Right cardiac atrium (tissue), 5 donors: ENCODE measurements around the gene NLRP1. TPM values are rescaled to one million over a fixed set of nuclear protein-coding genes. Genes with fewer than 3 reads are reported as not detected.

Experiments
- ATAC-seq, 2 donors: fragments of 200-7000 bp; cut with Tn5 transposase; one replicate each; pipeline versions ENCODE4 v1.8.0 to v1.9.1; 2020; ENCODE audit warnings: moderate library complexity in 2 of 2, mild to moderate bottlenecking in 1 of 2
- DNase-seq, 3 donors: peaks; one replicate each; pipeline ENCODE4 v3.0.0-alpha.2; 2020
- H3K27ac ChIP-seq: one replicate; pipeline ENCODE4 v1.5.1; 2013; ENCODE audit warnings: mild to moderate bottlenecking, low read length, control low read depth, moderate library complexity
- H3K27me3 ChIP-seq: one replicate; pipeline ENCODE4 v1.6.1; 2013; ENCODE audit not compliant: control insufficient read depth, insufficient read depth
- H3K4me1 ChIP-seq: one replicate; pipeline ENCODE4 v1.6.1; 2013; ENCODE audit warnings: low read length; ENCODE audit not compliant: control insufficient read depth, insufficient read depth
- H3K4me3 ChIP-seq: one replicate; pipeline ENCODE4 v1.5.1; 2013; ENCODE audit warnings: low read length, control low read depth
- H3K9me3 ChIP-seq: one replicate; pipeline ENCODE4 v1.6.1; 2013; ENCODE audit warnings: low read length; ENCODE audit not compliant: control insufficient read depth
- WGBS: extraction: QIAGEN DNeasy Blood & Tissue Kit; methylation state at CpG from one replicate; pipeline ENCODE4 v1.1.7; 2013; 5-methylcytosine and 5-hydroxymethylcytosine counted together
- intact Hi-C, 4 donors: fragments of 100-400 bp; cut with DNase I; formaldehyde crosslinking; loops; one replicate each; pipeline versions ENCODE4 v1.11.0 to v1.14.0; 2022 to 2023
- long read RNA-seq, 4 donors: library from polyadenylated mRNA; unstranded; transcript quantifications; one replicate each; pipeline ENCODE4 v2.0.0, GENCODE V29; 2020 to 2021
- polyA plus RNA-seq: library from polyadenylated mRNA; stranded (reverse); fragments of 200-250 nt; gene quantifications from one replicate; pipeline ENCODE4 v1.2.3, GENCODE V29; 2013
- total RNA-seq, 4 donors: library from RNA; stranded (reverse); fragmentation: NEBNext Ultra II Directional; extraction: Animal tissue kit (Norgen Biotek cat#: 25700); gene quantifications; one replicate each; pipeline ENCODE4 v1.2.1, GENCODE V29; 2021
- donor health status: healthy with polysubstance abuse.
- donor health status: DM: no; HTN: yes; CAD: no.
- donor health status: DM: no; HTN: no; CAD: no.
- donor health status: DM: no; HTN: yes; CAD: no; lungs with severe emphysema.
- donor health status: DM: yes; HTN: yes; CAD: no.

NLRP1 gene
- total RNA-seq: 10 to 100 TPM; 10.3 to 17.5 (median 11.6) TPM
- polyA plus RNA-seq: 14.5 TPM
- long read RNA-seq, donor 1, partial matches to known transcripts: 5 of 16 reads
- long read RNA-seq, donor 1, other reads (novel, unspliced or antisense): 7 of 16 reads
- long read RNA-seq, donor 2, partial matches to known transcripts: 1 of 9 reads
- long read RNA-seq, donor 2, other reads (novel, unspliced or antisense): 8 of 9 reads
- long read RNA-seq, donor 3, partial matches to known transcripts: 11 of 27 reads
- long read RNA-seq, donor 3, other reads (novel, unspliced or antisense): 15 of 27 reads
- long read RNA-seq, donor 4, partial matches to known transcripts: 1 of 11 reads
- long read RNA-seq, donor 4, other reads (novel, unspliced or antisense): 6 of 11 reads

DNA sequence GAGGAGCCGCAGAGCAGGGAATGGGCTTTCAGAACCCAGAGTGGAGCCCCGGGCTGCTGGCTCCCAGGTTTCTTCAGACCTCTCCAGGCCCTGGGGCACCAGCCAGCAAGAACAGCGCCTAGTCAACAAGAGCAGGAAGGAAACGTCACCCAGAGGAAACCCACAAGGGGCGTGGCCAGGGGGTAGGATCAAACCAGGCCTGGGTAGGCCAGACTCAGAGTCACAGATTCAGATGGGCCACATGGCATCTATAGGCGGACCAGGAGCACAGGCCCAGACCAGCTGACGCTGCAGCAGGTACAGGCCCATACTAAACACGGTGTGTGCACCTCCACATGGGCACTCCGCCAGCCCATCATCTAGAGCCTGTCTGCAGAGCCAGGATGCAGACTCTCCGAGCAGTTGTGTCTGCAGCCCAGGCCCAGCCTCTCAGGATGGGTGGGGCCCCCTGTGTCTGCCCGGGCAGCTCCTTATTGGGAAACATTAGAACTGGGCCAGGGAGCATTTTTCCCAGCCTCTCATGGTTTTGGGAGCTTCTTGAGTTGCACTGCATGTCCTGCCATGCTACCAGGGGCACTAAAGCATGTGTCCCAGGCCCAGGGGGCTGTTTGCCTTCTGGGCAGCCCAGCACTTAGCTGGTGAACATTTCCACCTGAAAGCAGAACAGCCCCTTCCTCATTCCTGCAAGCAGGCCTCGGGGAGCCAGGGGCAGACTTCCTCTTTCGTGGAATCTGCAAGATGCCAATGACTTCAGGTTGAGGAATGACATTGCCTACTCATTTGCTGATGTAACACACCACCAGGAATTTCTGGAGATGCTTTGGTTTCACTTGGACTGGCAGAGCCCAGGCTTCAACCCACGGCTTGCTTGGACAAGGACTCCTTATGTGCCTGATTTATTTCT lies at the start of gene NLRP1:
NLRP1 (minus strand) TSS at position 127 of the 904 bp plus-strand sequence. CDS start 552 bp downstream, outside the sequence.
- peak; percentile 93 to 97 (median 96) for DNase-seq
- Histone ChIP-seq H3K4me1 (peaks cover 3% of the 10 kb centered on the region), H3K27ac (peak within 1 kb of the TSS; percentile 79), H3K27me3 (no peaks in the 10 kb centered on the region), H3K9me3 (no peaks in the 10 kb centered on the region), H3K4me3 (peak within 1 kb of the TSS; percentile 58)
- WGBS: 30% methylated on average over 14 of the region's 14 CpGs
- peak; percentile 96 for ATAC-seq
- intact Hi-C loops: loop anchor here (5.0 to 10.0 kb wide), 4 partner anchors 120 to 853 kb away; partner anchors contain the start of gene AIPL1 (in 1 of the 4)

DNA sequence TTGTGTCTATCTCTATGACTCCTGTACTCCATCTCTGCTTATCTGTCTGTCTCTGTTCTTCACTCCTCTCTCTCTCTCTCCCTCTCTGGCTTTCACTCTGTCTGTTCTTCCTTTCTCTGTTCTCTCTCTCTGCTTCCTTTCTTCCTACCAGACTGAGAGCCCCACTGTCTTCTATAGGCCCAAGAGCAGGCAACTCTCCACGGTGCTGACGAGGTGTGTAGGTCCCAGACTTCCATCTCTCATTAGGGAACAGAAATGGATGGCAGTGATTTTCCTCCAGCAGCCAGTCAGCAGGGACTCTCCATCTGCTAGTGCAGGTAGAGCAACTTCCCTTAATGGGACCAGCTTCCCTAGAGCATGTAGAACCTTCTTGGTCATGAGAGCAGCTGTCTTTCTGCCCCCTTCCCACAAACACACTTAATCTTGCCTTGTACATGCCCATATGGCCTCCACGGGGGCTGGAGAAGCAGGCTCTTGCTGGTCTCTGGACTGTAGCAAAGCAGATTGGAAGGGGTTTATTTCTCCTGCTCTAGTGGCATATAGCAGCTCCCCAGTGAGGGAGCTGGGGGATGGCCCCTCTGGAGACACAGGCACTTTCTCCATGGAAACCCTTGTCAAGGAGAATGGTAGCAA lies 47.8 kb upstream of the NLRP1 start:
- ATAC-seq: no peak
- Histone ChIP-seq H3K4me1 (no peaks in the 10 kb centered on the region), H3K4me3 (no peak overlapping the region), H3K27ac (no peak overlapping the region), H3K27me3 (no peaks in the 10 kb centered on the region), H3K9me3 (no peaks in the 10 kb centered on the region)
- 36% methylated on average over 3 of the region's 3 CpGs for WGBS
- no peak for DNase-seq
- intact Hi-C loops: loop anchor here in 1 of 4 donors (10.0 kb wide), 1 partner anchor 63 kb away; no protein-coding TSS in a partner anchor

GRCh38 chr17:5630434-5630833 lies 46.1 kb upstream of the NLRP1 start:
- 44% methylated on average over 2 of the region's 2 CpGs for WGBS
- ATAC-seq (no peak), DNase-seq (no peak)
- Histone ChIP-seq H3K27ac (no peak overlapping the region), H3K4me3 (no peak overlapping the region), H3K9me3 (no peaks in the 10 kb centered on the region), H3K4me1 (no peaks in the 10 kb centered on the region), H3K27me3 (no peaks in the 10 kb centered on the region)
- intact Hi-C loops: loop anchor here in 1 of 4 donors (10.0 kb wide), 1 partner anchor 64 kb away; no protein-coding TSS in a partner anchor

DNA sequence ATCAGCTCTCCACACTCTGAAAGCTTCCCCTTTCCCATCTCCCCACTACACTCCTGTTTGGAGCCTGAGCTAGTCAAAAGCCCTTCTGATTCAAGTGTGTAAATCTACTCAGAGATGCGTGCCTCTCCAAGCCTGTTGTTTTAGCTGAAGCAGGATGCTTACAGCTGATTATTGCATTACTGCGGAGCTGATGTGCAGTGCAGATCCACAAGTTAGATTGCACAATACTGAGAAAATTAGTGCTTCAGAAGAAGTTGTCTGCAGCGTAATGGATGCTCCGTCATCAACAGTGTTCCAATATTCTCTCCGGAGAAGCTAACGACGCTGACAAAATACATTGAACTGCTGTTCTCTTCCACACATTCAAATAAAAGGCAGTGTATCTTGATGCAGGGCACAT lies 44.8 kb upstream of the NLRP1 start:
- ATAC-seq (no peak), DNase-seq (no peak)
- H3K4me3 ChIP-seq: no peak overlapping the region
- intact Hi-C loops: no loop called here
- H3K4me1 ChIP-seq: no peaks in the 10 kb centered on the region
- H3K27me3 ChIP-seq: no peaks in the 10 kb centered on the region
- WGBS: 79% methylated on average over 7 of the region's 7 CpGs
- no peaks in the 10 kb centered on the region for H3K9me3 ChIP-seq
- H3K27ac ChIP-seq: no peak overlapping the region

GRCh38 chr17:5628262-5628661 lies 44.0 kb upstream of the NLRP1 start:
- 83% methylated on average over 3 of the region's 3 CpGs for WGBS
- intact Hi-C loops: no loop called here
- H3K9me3 ChIP-seq: no peaks in the 10 kb centered on the region
- ATAC-seq: no peak
- no peak overlapping the region for H3K4me3 ChIP-seq
- peaks cover 5% of the 10 kb centered on the region for H3K27me3 ChIP-seq
- no peaks in the 10 kb centered on the region for H3K4me1 ChIP-seq
- H3K27ac ChIP-seq: no peak overlapping the region
- DNase-seq: no peak

DNA sequence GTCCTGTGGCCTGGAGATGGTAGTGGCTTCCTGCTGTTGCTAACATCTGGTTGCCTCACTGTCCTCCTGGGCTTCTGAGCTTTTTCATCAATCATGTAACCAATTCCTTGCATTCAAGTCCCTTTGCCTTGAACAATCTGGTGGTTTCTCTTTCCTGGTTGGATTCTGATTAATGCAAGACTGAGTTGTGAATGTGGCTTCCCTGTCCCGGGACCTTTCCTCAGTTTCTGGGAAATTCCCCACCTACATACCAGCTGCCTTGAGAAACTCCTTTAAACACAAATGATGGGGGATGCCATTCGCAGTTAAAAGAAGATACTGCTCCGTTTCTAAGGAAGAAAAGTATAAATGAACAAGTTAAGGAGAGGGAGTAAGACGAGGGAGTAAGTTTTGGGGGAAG lies 39.9 kb upstream of the NLRP1 start:
- no peak overlapping the region for H3K4me3 ChIP-seq
- no peaks in the 10 kb centered on the region for H3K9me3 ChIP-seq
- ATAC-seq: no peak
- intact Hi-C loops: no loop called here
- WGBS: 46% methylated on average over 4 of the region's 4 CpGs
- H3K4me1 ChIP-seq: no peaks in the 10 kb centered on the region
- peaks cover 5% of the 10 kb centered on the region for H3K27me3 ChIP-seq
- DNase-seq: no peak
- H3K27ac ChIP-seq: no peak overlapping the region

- intact Hi-C loops: no loop called here
- Histone ChIP-seq H3K4me1 (no peaks in the 10 kb centered on the region), H3K27ac (no peak overlapping the region), H3K27me3 (peaks cover 5% of the 10 kb centered on the region), H3K9me3 (no peaks in the 10 kb centered on the region), H3K4me3 (no peak overlapping the region)
- ATAC-seq: no peak
- DNase-seq: no peak
- WGBS: 59% methylated on average over 2 of the region's 2 CpGs
Observed at GRCh38 chr17:5621729-5622128, 37.4 kb upstream of the NLRP1 start.

DNA sequence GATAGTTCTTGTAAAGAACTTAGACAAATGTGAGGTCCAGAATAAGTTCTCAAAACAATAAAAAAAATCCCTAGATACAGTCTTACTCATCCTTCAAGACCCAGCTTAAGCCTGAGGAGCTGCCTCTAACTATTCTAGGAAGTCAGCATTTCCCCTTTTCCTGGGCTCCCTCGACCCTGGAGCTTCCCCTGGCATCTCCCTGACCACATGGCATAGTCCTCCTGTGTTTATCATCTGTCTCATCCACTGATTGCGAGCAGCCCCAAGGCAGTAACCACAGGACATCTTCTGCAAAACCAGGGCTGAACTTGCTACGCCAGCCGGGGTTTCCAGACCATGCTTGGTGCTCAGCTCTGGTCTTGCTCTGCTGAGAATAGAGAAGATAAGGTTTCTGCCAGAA lies 36.7 kb upstream of the NLRP1 start:
- Histone ChIP-seq H3K27ac (no peak overlapping the region), H3K4me3 (no peak overlapping the region), H3K4me1 (no peaks in the 10 kb centered on the region), H3K27me3 (peaks cover 5% of the 10 kb centered on the region), H3K9me3 (no peaks in the 10 kb centered on the region)
- WGBS: 70% methylated on average over 4 of the region's 4 CpGs
- intact Hi-C loops: no loop called here
- ATAC-seq (no peak), DNase-seq (no peak)

DNA sequence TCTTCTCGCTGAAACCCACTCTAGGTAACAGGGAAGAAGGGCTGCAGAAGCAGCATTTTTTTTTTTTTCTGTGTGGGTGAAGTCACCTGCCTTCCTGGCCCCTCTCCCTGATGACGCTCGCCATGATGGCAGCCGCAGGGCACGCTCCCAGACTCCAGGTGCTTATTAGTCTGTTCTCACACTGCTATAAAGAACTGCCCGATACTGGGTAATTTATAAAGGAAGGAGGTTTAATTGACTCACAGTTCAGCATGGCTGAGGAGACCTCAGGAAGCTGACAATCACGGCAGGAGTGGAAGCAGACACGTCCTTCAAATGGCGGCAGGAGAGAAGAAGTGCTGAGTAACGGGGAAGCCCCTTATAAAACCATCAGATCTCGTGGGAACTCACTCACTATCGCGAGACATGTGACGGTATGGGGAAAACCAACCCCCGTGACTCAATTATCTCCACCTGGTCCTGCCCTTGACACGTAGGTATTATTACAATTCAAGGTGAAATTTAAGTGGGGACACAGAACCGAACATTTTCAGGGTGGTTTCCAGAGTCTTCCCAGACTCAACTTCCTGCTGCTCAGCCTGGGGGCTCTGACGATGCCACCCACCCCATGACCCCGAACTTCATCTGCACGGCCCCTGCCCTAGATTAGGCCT lies 34.9 kb upstream of the NLRP1 start:
- Histone ChIP-seq H3K27ac (no peak overlapping the region), H3K9me3 (no peaks in the 10 kb centered on the region), H3K4me1 (no peaks in the 10 kb centered on the region), H3K4me3 (no peak overlapping the region), H3K27me3 (peaks cover 5% of the 10 kb centered on the region)
- intact Hi-C loops: no loop called here
- DNase-seq (no peak), ATAC-seq (no peak)
- WGBS: 78% methylated on average over 20 of the region's 20 CpGs

GRCh38 chr17:5618476-5618875 lies 34.2 kb upstream of the NLRP1 start:
- intact Hi-C loops: no loop called here

More at GRCh38 chr17:5618476-5618875, 34.2 kb upstream of the NLRP1 start:
- WGBS: 67% methylated on average over 2 of the region's 2 CpGs
- no peak for DNase-seq
- H3K4me3 ChIP-seq: no peak overlapping the region
- ATAC-seq: no peak
- H3K27me3 ChIP-seq: no peaks in the 10 kb centered on the region
- no peak overlapping the region for H3K27ac ChIP-seq
- no peaks in the 10 kb centered on the region for H3K9me3 ChIP-seq
- H3K4me1 ChIP-seq: no peaks in the 10 kb centered on the region
